K562 (cell line): ENCODE data around the gene IRX2. TPM values are rescaled to one million over a fixed set of nuclear protein-coding genes. Genes with fewer than 3 reads are reported as not detected.

Experiments used
- ATAC-seq: fragments of 200-7000 bp; cut with Tn5 transposase; 3 replicates; pipeline ENCODE4 v1.9.1; 2020; ENCODE audit warnings: moderate library complexity
- BruUV-seq: library from RNA; stranded (reverse); fragments of 400-500 nt; replicated peaks from 2 replicates; lab custom pipeline; 2021; lab: Mats Ljungman, UMichigan
- CTCF ChIA-PET: fragments of 300-600 bp; formaldehyde crosslinking; extraction: SDS; loops from one replicate; lab custom pipeline; 2021; ENCODE audit warnings: low intra/inter-chr PET ratio; lab: Yijun Ruan, JAX
- POLR2A ChIA-PET: fragments of 300-600, 350-650 bp; sonication (Branson Sonifier 250); formaldehyde crosslinking; extraction: SDS; loops from one replicate; lab custom pipeline; 2021; ENCODE audit warnings: antibody characterized with exemption, inconsistent platforms; lab: Yijun Ruan, JAX
- DNase-seq, 4 experiments: peaks; one replicate each; pipeline versions ENCODE4 v3.0.0 to v3.0.0-alpha.2; 2011 to 2018; ENCODE audit warnings: low spot score in 3 of 4, mixed read lengths in 3 of 4; ENCODE audit errors: extremely low read depth in 1 of 4
- FAIRE-seq: peaks from 2 replicates; lab custom pipeline; 2011; peaks lifted over from hg19 to GRCh38; lab: Jason Lieb, UNC
- H2AFZ ChIP-seq: 2 replicates; pipeline ENCODE4 v1.6.0; 2011; ENCODE audit warnings: low read depth, low read length, control low read depth, inconsistent platforms
- H3K27ac ChIP-seq: fragments of 200-600 bp; 3 replicates; pipeline ENCODE4 v1.8.0; 2011; ENCODE audit warnings: low read depth, mild to moderate bottlenecking, control low read depth, inconsistent platforms, low read length, moderate library complexity, mixed read lengths; ENCODE audit errors: extremely low read depth
- H3K27me3 ChIP-seq, 2 experiments: fragments of 300-600 bp in 1 of 2; 2 replicates in 1 of 2; 3 replicates in 1 of 2; pipeline versions ENCODE4 v1.6.0 to v1.8.0; 2011; ENCODE audit warnings: inconsistent platforms in 2 of 2, low read length in 2 of 2, mild to moderate bottlenecking in 1 of 2, mixed read lengths in 1 of 2, moderate library complexity in 1 of 2; ENCODE audit not compliant: control insufficient read depth in 2 of 2, insufficient read depth in 2 of 2
- H3K36me3 ChIP-seq: fragments of 300-600 bp; 3 replicates; pipeline ENCODE4 v1.8.0; 2011; ENCODE audit warnings: mild to moderate bottlenecking, low read length, inconsistent platforms; ENCODE audit not compliant: control insufficient read depth, insufficient read depth
- H3K4me1 ChIP-seq, 2 experiments: fragments of 200-600 bp in 1 of 2; replicated peaks in 1 of 2; 2 replicates in 1 of 2; 3 replicates in 1 of 2; pipeline versions ENCODE4 v1.5.1 to v1.8.0; 2011; ENCODE audit warnings: inconsistent platforms in 2 of 2, low read length in 2 of 2, mild to moderate bottlenecking in 1 of 2, mixed read lengths in 1 of 2, moderate library complexity in 1 of 2; ENCODE audit not compliant: control insufficient read depth in 2 of 2, insufficient read depth in 2 of 2
- H3K4me2 ChIP-seq: 2 replicates; pipeline ENCODE4 v1.6.1; 2011; ENCODE audit warnings: low read length, control low read depth, inconsistent platforms, mixed read lengths; ENCODE audit not compliant: insufficient read depth
- H3K4me3 ChIP-seq: fragments of 200-600 bp; sonication (generic), shearing (Covaris generic); 2 replicates; pipeline ENCODE4 v1.5.1; 2016; ENCODE audit warnings: control low read depth, inconsistent platforms
- H3K79me2 ChIP-seq: fragments of 200-600 bp; 3 replicates; pipeline ENCODE4 v1.8.0; 2011; ENCODE audit warnings: low read length, inconsistent platforms; ENCODE audit not compliant: control insufficient read depth, insufficient read depth
- H3K9ac ChIP-seq, 2 experiments: 2 replicates each; pipeline versions ENCODE4 v1.6.0 to v1.6.1; 2011; ENCODE audit warnings: low read depth in 2 of 2, low read length in 2 of 2, control low read depth in 1 of 2, inconsistent platforms in 1 of 2, mild to moderate bottlenecking in 1 of 2, mixed read lengths in 1 of 2; ENCODE audit not compliant: insufficient read depth in 1 of 2
- H3K9me1 ChIP-seq: one replicate; pipeline ENCODE4 v1.6.0; 2011; ENCODE audit warnings: inconsistent platforms, mild to moderate bottlenecking, low read length, moderate library complexity; ENCODE audit not compliant: control insufficient read depth, insufficient read depth
- H3K9me3 ChIP-seq: replicated peaks from 2 replicates; pipeline ENCODE4 v1.5.1; 2011; ENCODE audit warnings: low read depth, low read length, inconsistent platforms; ENCODE audit not compliant: control insufficient read depth, insufficient read depth
- H4K20me1 ChIP-seq: replicated peaks from 2 replicates; pipeline ENCODE4 v1.6.1; 2011; ENCODE audit warnings: low read length, inconsistent platforms, mixed read lengths; ENCODE audit not compliant: control insufficient read depth, insufficient read depth
- ATF7 ChIP-seq: fragments of 450-650 bp; IDR thresholded peaks from 2 replicates; pipeline ENCODE4 v1.7.1; 2014; ENCODE audit warnings: mild to moderate bottlenecking, moderate library complexity
- HMG20B ChIP-seq: fragments of 250-450 bp; sonication (Bioruptor Pico); IDR thresholded peaks from 2 replicates; pipeline ENCODE4 v1.5.0; 2021; ENCODE audit warnings: mild to moderate bottlenecking
- NONO ChIP-seq, 2 experiments: fragments of 200-400 bp in 1 of 2; fragments of 450-650 bp in 1 of 2; formaldehyde crosslinking in 1 of 2; IDR thresholded peaks; 2 replicates each; pipeline ENCODE4 v1.6.1; 2017; ENCODE audit warnings: low read depth in 2 of 2, mild to moderate bottlenecking in 2 of 2, moderate library complexity in 2 of 2, low read length in 1 of 2
- PCBP1 ChIP-seq: fragments of 200-400 bp; formaldehyde crosslinking; IDR thresholded peaks from 2 replicates; pipeline ENCODE4 v1.6.1; 2018; ENCODE audit warnings: mild to moderate bottlenecking, low read depth, low read length; ENCODE audit not compliant: poor library complexity, severe bottlenecking
- SMAD3 ChIP-seq: fragments of 450-650 bp; formaldehyde crosslinking; conservative IDR thresholded peaks from 2 replicates; pipeline ENCODE4 v1.4.0; 2020; ENCODE audit warnings: mild to moderate bottlenecking
- SRSF1 ChIP-seq: fragments of 200-400 bp; formaldehyde crosslinking; IDR thresholded peaks from 2 replicates; pipeline ENCODE4 v1.6.1; 2017; ENCODE audit warnings: mild to moderate bottlenecking, low read depth, low read length, moderate library complexity
- TBP ChIP-seq: optimal IDR thresholded peaks from 2 replicates; pipeline ENCODE3; 2011; ENCODE audit warnings: low read depth, low read length, improper control_type of control experiment
- WGBS: fragments of 100-300 bp; shearing (Covaris generic); methylation state at CpG from one replicate; pipeline ENCODE4 v1.1.6; 2016; ENCODE audit warnings: low coverage, mixed read lengths; ENCODE audit not compliant: insufficient coverage; ENCODE audit errors: missing lambda C conversion rate; 5-methylcytosine and 5-hydroxymethylcytosine counted together
- in situ Hi-C: fragments of 300-500 bp; cut with MboI; formaldehyde crosslinking; loops from 4 replicates; pipeline ENCODE4 v1.15.0; 2018; ENCODE audit warnings: inconsistent platforms, mixed read lengths
- intact Hi-C: fragments of 100-400 bp; cut with micrococcal nuclease; formaldehyde crosslinking; loops from 2 replicates; pipeline ENCODE4 v1.14.2; 2022
- polyA plus RNA-seq, 8 experiments: library from polyadenylated mRNA; depleted of rRNA in 4 of 8; stranded (reverse) in 5 of 8; unstranded in 3 of 8; fragments of >200 nt; fragmentation: Nextera tagmentation in 2 of 8; fragmentation: Illumina TruSeq in 1 of 8; extraction: Ambion mirVana in 2 of 8; extraction: Trizol in 1 of 8; gene quantifications; 2 replicates each; pipeline versions ENCODE4 v1.2.1 to v1.2.3, GENCODE V29; 2011 to 2014; ENCODE audit warnings: inconsistent platforms in 1 of 8, missing spikeins in 1 of 8
- total RNA-seq, 7 experiments: library from RNA; depleted of rRNA in 6 of 7; stranded (reverse); fragments of >200 nt in 6 of 7; fragmentation: Illumina TruSeq in 2 of 7; extraction: Trizol in 2 of 7; gene quantifications; 2 replicates each; pipeline versions ENCODE4 v1.2.1 to v1.2.3, GENCODE V29; 2011 to 2021; ENCODE audit warnings: low replicate concordance in 1 of 7

IRX2 gene
- total and polyA plus RNA-seq, 9 of the 15 experiments (the other 6 are each of a cell fraction or from before 2014, with no cell fraction given), result 0.13 TPM; not detected in 8

- in situ Hi-C loops, result no loop called here
- DNase-seq, result no peak
- TF ChIP-seq NONO (IDR thresholded peaks at IDR 0.05; ENCODE audit: low read depth in 2 of 2, low read length in 1 of 2) (no peak), PCBP1 (no peak), ATF7 (no peak), SMAD3 (no peak), SRSF1 (no peak), TBP (no peak), HMG20B (no peak)
- FAIRE-seq, result no peak
- Histone ChIP-seq H3K4me3 (no peak overlapping the region), H3K36me3 (no peaks in the 10 kb centered on the region), H3K27me3 (peaks cover 13 to 75% of the 10 kb centered on the region in 2 experiments), H3K79me2 (no peaks in the 10 kb centered on the region), H3K9ac (no peak overlapping the region), H3K4me1 (no peaks in the 10 kb centered on the region), H3K9me3 (no peaks in the 10 kb centered on the region), H2AFZ (no peak overlapping the region), H4K20me1 (peaks cover 5% of the 10 kb centered on the region; the same call in 1 of the 2 replicates), H3K4me2 (no peak overlapping the region), H3K27ac (no peak overlapping the region), H3K9me1 (no peaks in the 10 kb centered on the region)
- WGBS, result under 1% methylated on average over 18 of the region's 18 CpGs
- no TSS peak for BruUV-seq
- CTCF ChIA-PET, result no interaction called here
- POLR2A ChIA-PET, result interaction anchor here (0.6 kb wide), 1 partner anchor 58 kb away, joined by 3 read pairs; no protein-coding TSS in a partner anchor
- intact Hi-C loops, result no loop called here
- ATAC-seq, result no peak
Measured at GRCh38 chr5:2704111-2704510, 47.4 kb downstream of the IRX2 start.
